HepG2 (cell line): ENCODE data around the gene REEP2. TPM values are rescaled to one million over a fixed set of nuclear protein-coding genes. Genes with fewer than 3 reads are reported as not detected.
A peak's percentile ranks its signal among the peaks of the same experiment; 100 is the strongest.

ENCODE experiments used
- ATF1 ChIP-seq: IDR thresholded peaks from 2 replicates; pipeline ENCODE4 v1.6.1; 2016; ENCODE audit warnings: mild to moderate bottlenecking, control low read depth
- CHCHD3 ChIP-seq: sonication (generic); formaldehyde crosslinking; IDR thresholded peaks from 2 replicates; pipeline ENCODE4 v1.8.0; 2022; ENCODE audit warnings: mild to moderate bottlenecking, missing genetic modification reagents, moderate library complexity
- GPBP1L1 ChIP-seq: sonication (generic); formaldehyde crosslinking; IDR thresholded peaks from 2 replicates; pipeline ENCODE4 v1.5.0; 2020; ENCODE audit warnings: mild to moderate bottlenecking, missing genetic modification reagents
- GZF1 ChIP-seq: sonication (generic); formaldehyde crosslinking; IDR thresholded peaks from 2 replicates; pipeline ENCODE4 v1.5.1; 2020; ENCODE audit warnings: mild to moderate bottlenecking, missing genetic modification reagents
- HIVEP1 ChIP-seq: sonication (generic); formaldehyde crosslinking; IDR thresholded peaks from 2 replicates; pipeline ENCODE4 v1.4.0; 2020; ENCODE audit warnings: mild to moderate bottlenecking, missing genetic modification reagents
- IKZF5 ChIP-seq: IDR thresholded peaks from 2 replicates; pipeline ENCODE4 v1.6.1; 2018; ENCODE audit warnings: missing genetic modification reagents, mild to moderate bottlenecking, missing compliant biosample characterization
- LCORL ChIP-seq, 2 experiments: fragments of 450-650 bp in 1 of 2; sonication (generic) in 1 of 2; formaldehyde crosslinking in 1 of 2; IDR thresholded peaks; 2 replicates each; pipeline versions ENCODE4 v1.5.0 to v1.6.1; 2017 to 2020; ENCODE audit warnings: antibody characterized with exemption in 1 of 2, missing genetic modification reagents in 1 of 2
- MNT ChIP-seq: fragments of 450-650 bp; IDR thresholded peaks from 2 replicates; pipeline ENCODE4 v1.6.1; 2016
- MXD3 ChIP-seq: IDR thresholded peaks from 2 replicates; pipeline ENCODE4 v1.6.1; 2016; ENCODE audit warnings: mild to moderate bottlenecking, missing biosample characterization, missing genetic modification reagents
- RFX1 ChIP-seq: fragments of 450-650 bp; IDR thresholded peaks from 2 replicates; pipeline ENCODE4 v1.6.1; 2017
- RNF219 ChIP-seq: sonication (generic); formaldehyde crosslinking; IDR thresholded peaks from 2 replicates; pipeline ENCODE4 v1.5.0; 2020; ENCODE audit warnings: mild to moderate bottlenecking, missing genetic modification reagents
- SAFB2 ChIP-seq: sonication (generic); formaldehyde crosslinking; IDR thresholded peaks from 2 replicates; pipeline ENCODE4 v1.5.1; 2020; ENCODE audit warnings: missing genetic modification reagents, low read depth, mild to moderate bottlenecking, borderline replicate concordance
- SKIL ChIP-seq: sonication (generic); formaldehyde crosslinking; IDR thresholded peaks from 2 replicates; pipeline ENCODE4 v1.8.0; 2022; ENCODE audit warnings: missing genetic modification reagents, mild to moderate bottlenecking, moderate library complexity, borderline replicate concordance
- TARDBP ChIP-seq: sonication (generic); formaldehyde crosslinking; IDR thresholded peaks from 2 replicates; pipeline ENCODE4 v1.8.0; 2022; ENCODE audit warnings: mild to moderate bottlenecking, missing genetic modification reagents
- TFDP2 ChIP-seq: sonication (generic); formaldehyde crosslinking; IDR thresholded peaks from 2 replicates; pipeline ENCODE4 v1.4.0; 2020; ENCODE audit warnings: missing genetic modification reagents
- THAP11 ChIP-seq: IDR thresholded peaks from 2 replicates; pipeline ENCODE4 v1.6.1; 2016; ENCODE audit warnings: missing biosample characterization, missing genetic modification reagents
- TP53 ChIP-seq: sonication (generic); formaldehyde crosslinking; conservative IDR thresholded peaks from 2 replicates; pipeline ENCODE4 v1.4.0; 2020; ENCODE audit warnings: missing genetic modification reagents
- U2AF2 ChIP-seq: fragments of 200-400 bp; formaldehyde crosslinking; IDR thresholded peaks from 2 replicates; pipeline ENCODE4 v1.6.1; 2017; ENCODE audit warnings: low read depth, mild to moderate bottlenecking, low read length
- ZNF136 ChIP-seq: sonication (generic); formaldehyde crosslinking; IDR thresholded peaks from 2 replicates; pipeline ENCODE4 v1.8.1; 2022; ENCODE audit warnings: low read depth, mild to moderate bottlenecking, moderate library complexity, missing genetic modification reagents
- ZNF317 ChIP-seq: sonication (generic); formaldehyde crosslinking; IDR thresholded peaks from 2 replicates; pipeline ENCODE4 v1.5.0; 2020; ENCODE audit warnings: mild to moderate bottlenecking, missing genetic modification reagents
- ZNF703 ChIP-seq: sonication (generic); formaldehyde crosslinking; IDR thresholded peaks from 2 replicates; pipeline ENCODE4 v1.5.1; 2020; ENCODE audit warnings: missing genetic modification reagents, mild to moderate bottlenecking, moderate library complexity, borderline replicate concordance
- polyA plus RNA-seq, 8 experiments: library from polyadenylated mRNA; depleted of rRNA in 3 of 8; stranded (reverse) in 7 of 8; unstranded in 1 of 8; fragments of >200 nt; fragmentation: Illumina TruSeq in 4 of 8; extraction: Trizol in 4 of 8; gene quantifications; 2 replicates each; pipeline versions ENCODE4 v1.2.1 to v1.2.3, GENCODE V29; 2011 to 2016; ENCODE audit warnings: low read depth in 4 of 8, missing spikeins in 1 of 8, mixed read lengths in 1 of 8; ENCODE audit not compliant: insufficient read depth in 1 of 8
- total RNA-seq, 5 experiments: library from RNA; depleted of rRNA; stranded (reverse); fragments of >200 nt; fragmentation: Illumina TruSeq; extraction: Trizol; gene quantifications; 2 replicates each; pipeline ENCODE4 v1.2.3, GENCODE V29; 2016; ENCODE audit warnings: low read depth in 1 of 5

Gene REEP2
- total and polyA plus RNA-seq, 2 of the 13 experiments (the other 11 are each of a cell fraction or from before 2014, with no cell fraction given), result 5.3 to 7.8 TPM

GRCh38 chr5:138464008-138464387, 25.1 kb downstream of the REEP2 start (continued):
- peak; percentile 87 for TF ChIP-seq TFDP2 (CRISPR knock-in tag)
- TF ChIP-seq ZNF703 (CRISPR knock-in tag), result no peak; the same call in 1 of the 2 replicates
- TF ChIP-seq HIVEP1 (CRISPR knock-in tag), result peak; percentile 95
- no peak for TF ChIP-seq CHCHD3
- TF ChIP-seq RNF219, result no peak
- TF ChIP-seq MNT, result no peak
- TF ChIP-seq THAP11 (CRISPR knock-in tag), result peak; percentile 66; the same call in 1 of the 2 replicates
- TF ChIP-seq ZNF136 (CRISPR knock-in tag), result no peak
- no peak for TF ChIP-seq U2AF2
- TF ChIP-seq SKIL (CRISPR knock-in tag), result peak; percentile 57
- TF ChIP-seq RFX1, result no peak
- peak; percentile 45; the same call in 1 of the 2 replicates for TF ChIP-seq GZF1
- peak; percentile 69 for TF ChIP-seq IKZF5
- no peak for TF ChIP-seq LCORL (IDR thresholded peaks at IDR 0.05)
- peak; percentile 69 for TF ChIP-seq LCORL (CRISPR knock-in tag; IDR thresholded peaks at IDR 0.05)
- TF ChIP-seq SAFB2 (CRISPR knock-in tag), result no peak
- TF ChIP-seq TARDBP, result no peak; the same call in 1 of the 2 replicates
- no peak for TF ChIP-seq TP53 (CRISPR knock-in tag)
- TF ChIP-seq ZNF317, result 0 out of 2 replicates have a peak, but pooled peaks have one; percentile 21
- TF ChIP-seq ATF1 (CRISPR knock-in tag), result no peak
- TF ChIP-seq MXD3 (CRISPR knock-in tag), result peak; percentile 67
- TF ChIP-seq GPBP1L1 (CRISPR knock-in tag), result no peak
